AG04450 (cell line): Measurements from ENCODE around the gene TAGLN3. TPM values are rescaled to one million over a fixed set of nuclear protein-coding genes. Genes with fewer than 3 reads are reported as not detected.

Experiments used
- CTCF ChIA-PET: fragments of 300-600, 350-600 bp; formaldehyde crosslinking; extraction: SDS; loops from one replicate; lab custom pipeline; 2022; ENCODE audit warnings: antibody characterized with exemption, inconsistent platforms; lab: Charles Lee
- POLR2A ChIA-PET: fragments of 350-600 bp; formaldehyde crosslinking; extraction: SDS; loops from one replicate; lab custom pipeline; 2021; ENCODE audit warnings: antibody characterized with exemption, inconsistent platforms; lab: Yijun Ruan, JAX
- DNase-seq: peaks from one replicate; pipeline ENCODE4 v3.0.0-alpha.2; 2011; ENCODE audit warnings: low read depth, low spot score
- H3K27ac ChIP-seq: one replicate; pipeline ENCODE4 v1.5.1; 2012; ENCODE audit warnings: low read depth, low read length, control low read depth
- H3K27me3 ChIP-seq: one replicate; pipeline ENCODE4 v1.6.0; 2012; ENCODE audit warnings: low read length; ENCODE audit not compliant: control insufficient read depth, insufficient read depth
- H3K4me3 ChIP-seq: 2 replicates; pipeline ENCODE4 v1.5.1; 2011; ENCODE audit warnings: mild to moderate bottlenecking, low read depth, low read length, control low read depth
- H3K9me3 ChIP-seq: 2 replicates; pipeline ENCODE4 v1.5.1; 2012; ENCODE audit warnings: low read length; ENCODE audit not compliant: control insufficient read depth, insufficient read depth
- polyA plus RNA-seq: library from polyadenylated mRNA; depleted of rRNA; stranded (reverse); fragments of >200 nt; gene quantifications from 2 replicates; pipeline ENCODE4 v1.2.3, GENCODE V29; 2011
- TF ChIP-seq, protein P1 (sequence below): IDR thresholded peaks from 2 replicates; pipeline ENCODE4 v1.5.1; 2011; ENCODE audit warnings: low read depth, low read length, control low read depth, inconsistent platforms

Gene TAGLN3
- polyA plus RNA-seq, 1 experiment = 2.5 TPM

DNA sequence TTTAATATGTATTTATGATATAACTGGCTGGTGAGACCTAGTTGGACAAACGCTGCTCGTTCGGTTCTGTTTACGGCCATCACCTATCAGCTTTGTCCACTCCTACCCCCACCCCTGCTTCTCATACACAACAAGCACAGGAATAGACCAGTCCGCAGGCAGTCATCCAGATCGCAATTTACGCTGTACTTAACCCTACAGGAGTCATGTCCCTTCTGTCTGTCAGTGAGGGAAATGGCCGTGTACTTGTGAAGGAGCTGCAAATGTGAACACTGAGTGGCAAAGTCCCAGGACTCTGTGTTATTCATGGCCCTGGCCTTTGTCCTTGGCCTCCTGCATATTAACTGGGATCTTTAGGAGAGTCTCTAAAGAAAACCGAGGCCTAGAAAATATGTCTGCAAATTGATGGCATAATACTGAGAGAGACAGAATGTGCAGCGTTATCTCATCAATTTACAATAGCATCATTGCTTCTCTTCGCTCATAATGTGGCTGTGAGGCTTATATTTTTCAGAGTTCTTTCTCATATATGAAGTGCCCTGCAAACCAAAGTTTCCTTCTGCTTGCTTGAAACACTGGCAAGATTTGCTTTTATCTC, 27.1 kb upstream of the TAGLN3 start:
- no peak for DNase-seq
- ChIA-PET CTCF (interaction anchor here (0.9 to 12.9 kb wide), 7 partner anchors 18 to 281 kb away, joined by 3 to 276 read pairs (median 4); no protein-coding TSS in a partner anchor), POLR2A (no interaction called here)

DNA sequence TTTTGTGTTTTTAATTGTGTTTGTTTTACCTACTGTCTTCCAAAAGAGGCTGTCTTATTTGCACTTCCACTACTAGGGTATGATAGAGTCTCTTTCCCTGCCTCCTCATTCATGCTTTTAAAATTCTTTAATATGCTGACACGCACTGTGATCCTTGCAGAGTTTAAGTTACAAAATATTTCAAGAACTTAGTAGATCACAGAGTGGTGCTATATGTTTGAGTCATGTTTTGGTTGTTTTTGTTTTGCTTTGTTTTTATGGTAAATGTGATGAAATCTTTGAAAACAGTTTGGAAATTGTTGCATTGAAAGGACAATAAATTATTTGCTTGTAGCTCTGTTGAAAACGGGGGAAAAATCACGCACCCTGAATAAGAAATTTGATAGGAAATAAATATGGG, 25.8 kb upstream of the TAGLN3 start:
- CTCF ChIA-PET = interaction anchor here (0.9 to 3.8 kb wide), 4 partner anchors 16 to 256 kb away, joined by 4 to 21 read pairs (median 8); no protein-coding TSS in a partner anchor
- TF ChIP-seq, protein P1, sequence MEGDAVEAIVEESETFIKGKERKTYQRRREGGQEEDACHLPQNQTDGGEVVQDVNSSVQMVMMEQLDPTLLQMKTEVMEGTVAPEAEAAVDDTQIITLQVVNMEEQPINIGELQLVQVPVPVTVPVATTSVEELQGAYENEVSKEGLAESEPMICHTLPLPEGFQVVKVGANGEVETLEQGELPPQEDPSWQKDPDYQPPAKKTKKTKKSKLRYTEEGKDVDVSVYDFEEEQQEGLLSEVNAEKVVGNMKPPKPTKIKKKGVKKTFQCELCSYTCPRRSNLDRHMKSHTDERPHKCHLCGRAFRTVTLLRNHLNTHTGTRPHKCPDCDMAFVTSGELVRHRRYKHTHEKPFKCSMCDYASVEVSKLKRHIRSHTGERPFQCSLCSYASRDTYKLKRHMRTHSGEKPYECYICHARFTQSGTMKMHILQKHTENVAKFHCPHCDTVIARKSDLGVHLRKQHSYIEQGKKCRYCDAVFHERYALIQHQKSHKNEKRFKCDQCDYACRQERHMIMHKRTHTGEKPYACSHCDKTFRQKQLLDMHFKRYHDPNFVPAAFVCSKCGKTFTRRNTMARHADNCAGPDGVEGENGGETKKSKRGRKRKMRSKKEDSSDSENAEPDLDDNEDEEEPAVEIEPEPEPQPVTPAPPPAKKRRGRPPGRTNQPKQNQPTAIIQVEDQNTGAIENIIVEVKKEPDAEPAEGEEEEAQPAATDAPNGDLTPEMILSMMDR = no peak

More for the DNA sequence above, 27.1 kb upstream of the TAGLN3 start:
- Histone ChIP-seq H3K4me3 (no peak overlapping the region), H3K27me3 (no peaks in the 10 kb centered on the region), H3K9me3 (no peaks in the 10 kb centered on the region), H3K27ac (no peak overlapping the region)
- TF ChIP-seq, protein P1 = no peak

DNA sequence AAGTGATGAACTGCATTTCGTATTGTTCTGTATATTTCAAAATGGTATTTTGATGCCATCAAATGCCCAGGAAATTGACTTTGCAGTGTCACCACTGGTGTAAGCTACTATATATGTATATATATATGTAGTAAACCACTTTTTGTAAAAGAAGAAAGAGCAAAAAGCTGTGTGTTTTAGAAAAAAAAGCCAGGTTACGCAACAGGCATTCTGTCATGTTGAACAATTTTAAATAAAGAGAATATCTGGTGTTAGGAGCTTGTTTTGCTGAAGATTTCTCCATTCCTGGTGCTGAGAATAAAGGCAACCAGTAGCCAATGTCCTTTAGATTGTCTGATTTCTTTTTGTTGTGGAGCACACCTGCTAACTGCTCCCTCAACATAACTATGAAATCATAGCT, 23.6 kb upstream of the TAGLN3 start:
- Histone ChIP-seq H3K27me3 (no peaks in the 10 kb centered on the region), H3K27ac (no peak overlapping the region), H3K9me3 (no peaks in the 10 kb centered on the region), H3K4me3 (no peak overlapping the region)
- DNase-seq = no peak
- POLR2A ChIA-PET = no interaction called here
- CTCF ChIA-PET = interaction anchor here (0.6 to 3.0 kb wide), 8 partner anchors 14 to 397 kb away, joined by 3 to 21 read pairs (median 4); no protein-coding TSS in a partner anchor
- TF ChIP-seq, protein P1 = no peak

More for the DNA sequence above, 25.8 kb upstream of the TAGLN3 start:
- Histone ChIP-seq H3K4me3 (no peak overlapping the region), H3K27ac (no peak overlapping the region), H3K27me3 (no peaks in the 10 kb centered on the region), H3K9me3 (no peaks in the 10 kb centered on the region)
- DNase-seq = no peak
- POLR2A ChIA-PET = no interaction called here

DNA sequence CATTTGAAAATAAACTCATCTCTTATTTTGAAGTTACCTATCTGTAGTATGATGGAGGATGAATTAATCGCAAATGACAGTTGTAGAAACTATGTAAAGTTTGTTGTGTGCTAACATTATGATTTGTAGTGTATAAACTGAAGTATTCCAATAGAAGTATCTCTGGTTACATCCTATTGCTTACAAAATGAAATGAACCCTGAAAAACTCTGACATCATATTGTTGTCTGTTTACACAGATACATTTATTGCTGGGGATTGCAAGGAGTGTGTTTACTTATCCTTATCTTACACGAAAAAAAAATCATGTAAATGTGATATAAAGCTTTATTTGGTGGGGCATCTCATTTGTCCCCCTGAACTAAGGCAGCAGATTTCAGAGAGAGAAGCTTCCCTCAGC, 22.5 kb upstream of the TAGLN3 start:
- no peak overlapping the region for H3K4me3 ChIP-seq
- no peak overlapping the region for H3K27ac ChIP-seq
- no peaks in the 10 kb centered on the region for H3K27me3 ChIP-seq
- no peaks in the 10 kb centered on the region for H3K9me3 ChIP-seq
- no peak for DNase-seq
- ChIA-PET CTCF (interaction anchor here (4.3 kb wide), 1 partner anchor 9 kb away, joined by 37 read pairs; no protein-coding TSS in a partner anchor), POLR2A (no interaction called here)
- TF ChIP-seq, protein P1 = no peak
